Liver (tissue), 9 donors: ENCODE results near the gene WASL. TPM values are rescaled to one million over a fixed set of nuclear protein-coding genes. Genes with fewer than 3 reads are reported as not detected.
A peak's percentile ranks its signal among the peaks of the same experiment; 100 is the strongest.

Experiments
- DNase-seq: peaks from one replicate; pipeline ENCODE4 v3.0.0-alpha.2; 2017; ENCODE audit warnings: low spot score
- H3K27ac ChIP-seq, 2 donors: one replicate each; pipeline ENCODE4 v1.7.0; 2013; ENCODE audit warnings: inconsistent platforms in 2 of 2, low read length in 2 of 2, control low read depth in 1 of 2, low read depth in 1 of 2, mild to moderate bottlenecking in 1 of 2
- H3K27me3 ChIP-seq, 4 donors: one replicate each; pipeline versions ENCODE4 v1.6.1 to v1.7.0; 2013; ENCODE audit warnings: low read length in 3 of 4, inconsistent platforms in 1 of 4, mild to moderate bottlenecking in 1 of 4, moderate library complexity in 1 of 4; ENCODE audit not compliant: control insufficient read depth in 4 of 4, insufficient read depth in 4 of 4
- H3K36me3 ChIP-seq, 4 donors: one replicate each; pipeline versions ENCODE4 v1.6.1 to v1.7.0; 2013; ENCODE audit warnings: low read length in 3 of 4, mild to moderate bottlenecking in 3 of 4, low read depth in 1 of 4, moderate library complexity in 1 of 4; ENCODE audit not compliant: control insufficient read depth in 4 of 4, insufficient read depth in 3 of 4
- H3K4me1 ChIP-seq, 4 donors: one replicate each; pipeline versions ENCODE4 v1.6.1 to v1.7.0; 2013; ENCODE audit warnings: low read length in 3 of 4, mild to moderate bottlenecking in 3 of 4, moderate library complexity in 1 of 4; ENCODE audit not compliant: control insufficient read depth in 4 of 4, insufficient read depth in 4 of 4
- H3K4me3 ChIP-seq, 3 donors: one replicate each; pipeline versions ENCODE4 v1.6.1 to v1.7.0; 2013; ENCODE audit warnings: low read length in 3 of 3, control low read depth in 1 of 3, low read depth in 1 of 3, mild to moderate bottlenecking in 1 of 3
- H3K9ac ChIP-seq, 2 donors: one replicate each; pipeline ENCODE4 v1.7.0; 2013; ENCODE audit warnings: low read length in 2 of 2, mild to moderate bottlenecking in 2 of 2, moderate library complexity in 2 of 2, control low read depth in 1 of 2, low read depth in 1 of 2
- H3K9me3 ChIP-seq, 4 donors: one replicate each; pipeline versions ENCODE4 v1.6.1 to v1.7.0; 2013; ENCODE audit warnings: low read length in 3 of 4; ENCODE audit not compliant: control insufficient read depth in 4 of 4
- CTCF ChIP-seq: fragments of 150-350 bp; IDR thresholded peaks from 2 replicates; pipeline ENCODE4 v1.5.1; 2017; ENCODE audit warnings: improper control_type of control experiment, low read depth, low read length; ENCODE audit not compliant: missing input control
- EGR1 ChIP-seq, 2 donors: IDR thresholded peaks; 2 replicates each; pipeline ENCODE4 v1.6.1; 2016 to 2018; ENCODE audit warnings: antibody characterized with exemption in 2 of 2, low read depth in 2 of 2
- FOXA1 ChIP-seq: IDR thresholded peaks from 2 replicates; pipeline ENCODE4 v1.6.1; 2016; ENCODE audit warnings: antibody characterized with exemption
- GABPA ChIP-seq, 2 donors: IDR thresholded peaks in 1 of 2; conservative IDR thresholded peaks in 1 of 2; 2 replicates each; pipeline ENCODE4 v1.6.1; 2016; ENCODE audit warnings: antibody characterized with exemption in 2 of 2, mild to moderate bottlenecking in 1 of 2, moderate library complexity in 1 of 2
- HNF4A ChIP-seq, 2 donors: conservative IDR thresholded peaks; 2 replicates each; pipeline ENCODE4 v1.6.1; 2016; ENCODE audit warnings: antibody characterized with exemption in 2 of 2, mild to moderate bottlenecking in 2 of 2
- HNF4G ChIP-seq: IDR thresholded peaks from 2 replicates; pipeline ENCODE4 v1.6.1; 2016; ENCODE audit warnings: antibody characterized with exemption
- NR2F2 ChIP-seq: IDR thresholded peaks from 2 replicates; pipeline ENCODE4 v1.6.1; 2016; ENCODE audit warnings: antibody characterized with exemption
- RAD21 ChIP-seq, 2 donors: IDR thresholded peaks; 2 replicates each; pipeline ENCODE4 v1.6.1; 2016; ENCODE audit warnings: antibody characterized with exemption in 2 of 2, mild to moderate bottlenecking in 2 of 2
- RXRA ChIP-seq, 2 donors: IDR thresholded peaks; 2 replicates each; pipeline ENCODE4 v1.6.1; 2017 to 2018; ENCODE audit warnings: antibody characterized with exemption in 2 of 2, mild to moderate bottlenecking in 1 of 2
- SP1 ChIP-seq: IDR thresholded peaks from 2 replicates; pipeline ENCODE4 v1.6.1; 2018; ENCODE audit warnings: antibody characterized with exemption, mild to moderate bottlenecking
- YY1 ChIP-seq: IDR thresholded peaks from 2 replicates; pipeline ENCODE4 v1.6.1; 2016; ENCODE audit warnings: antibody characterized with exemption, mild to moderate bottlenecking
- WGBS: extraction: QIAGEN DNeasy Blood & Tissue Kit; methylation state at CpG from one replicate; pipeline ENCODE4 v1.1.7; 2013; 5-methylcytosine and 5-hydroxymethylcytosine counted together
- polyA plus RNA-seq, 2 donors: library from polyadenylated mRNA; stranded (reverse) in 1 of 2; unstranded in 1 of 2; fragments of 200-250 nt in 1 of 2; fragments of >200 nt in 1 of 2; fragmentation: Nextera tagmentation in 1 of 2; extraction: Ambion mirVana in 1 of 2; gene quantifications; one replicate each; pipeline versions ENCODE4 v1.2.1 to v1.2.3, GENCODE V29; 2013 to 2015
- total RNA-seq, 2 donors: library from RNA; depleted of rRNA; stranded (reverse); fragments of >200 nt; gene quantifications; one replicate each; pipeline ENCODE4 v1.2.3, GENCODE V29; 2014
- donor health status: healthy.
- donor health status: healthy.
- donor health status: healthy.
- donor health status: healthy.
- donor health status: healthy.

The WASL gene
- total and polyA plus RNA-seq, 4 donors, result 12.9 to 20.7 (median 18.1) TPM

DNA sequence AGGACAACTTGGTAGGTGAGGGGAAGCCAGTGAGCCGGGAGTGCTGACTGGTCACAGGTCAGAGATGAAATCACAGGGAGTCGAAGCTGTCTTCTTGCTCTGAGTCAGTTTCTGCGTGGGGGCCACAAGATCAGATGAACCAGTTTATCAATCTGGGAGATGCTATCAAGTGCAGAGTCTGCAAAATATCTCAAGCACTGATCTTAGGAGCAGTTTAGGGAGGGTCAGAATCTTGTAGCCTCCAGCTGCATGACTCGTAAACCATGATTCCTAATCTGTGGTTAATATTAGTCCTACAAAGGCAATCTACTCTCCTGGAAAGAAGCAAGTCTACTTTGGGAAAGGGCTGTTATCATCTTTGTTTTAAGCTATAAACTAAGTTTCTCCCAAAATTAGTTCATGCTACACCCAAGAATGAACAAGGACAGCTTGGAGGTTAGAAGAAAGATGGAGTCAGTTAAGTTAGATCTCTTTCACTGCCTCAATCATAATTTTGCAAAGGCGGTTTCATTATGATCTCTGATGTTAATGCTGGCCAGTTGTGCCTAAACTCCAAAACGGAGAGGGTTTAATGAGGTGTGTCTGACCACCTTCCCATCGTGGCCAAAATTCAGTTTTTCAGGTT is 101.6 kb downstream of the WASL start:
- no peak for DNase-seq
- no peak overlapping the region for H3K27ac ChIP-seq
- TF ChIP-seq SP1, result no peak
- TF ChIP-seq CTCF, result no peak
- no peak for TF ChIP-seq HNF4A (conservative IDR thresholded peaks at IDR 0.05)
- no peak for TF ChIP-seq RXRA (IDR thresholded peaks at IDR 0.05)
- no peak for TF ChIP-seq EGR1 (IDR thresholded peaks at IDR 0.05; ENCODE audit: low read depth in 2 of 2)
- TF ChIP-seq FOXA1, result no peak
- TF ChIP-seq HNF4G, result no peak
- no peak for TF ChIP-seq NR2F2
- no peak for TF ChIP-seq YY1
- no peak overlapping the region for H3K4me3 ChIP-seq
- H3K9me3 ChIP-seq, result no peaks in the 10 kb centered on the region
- H3K36me3 ChIP-seq, result no peaks in the 10 kb centered on the region
- H3K9ac ChIP-seq, result no peak overlapping the region
- WGBS, result 94% methylated on average over 7 of the region's 7 CpGs
- H3K4me1 ChIP-seq, result peaks cover 0 to 13% (median 9%) of the 10 kb centered on the region in 4 donors
- H3K27me3 ChIP-seq, result no peaks in the 10 kb centered on the region

GRCh38 chr7:123645516-123645915 is 103.3 kb downstream of the WASL start:
- Histone ChIP-seq H3K9ac (no peak overlapping the region), H3K9me3 (no peaks in the 10 kb centered on the region), H3K4me3 (no peak overlapping the region), H3K27me3 (no peaks in the 10 kb centered on the region), H3K36me3 (no peaks in the 10 kb centered on the region), H3K27ac (no peak overlapping the region), H3K4me1 (peaks cover 0 to 13% (median 9%) of the 10 kb centered on the region in 4 donors)
- DNase-seq, result no peak
- 42% methylated on average over 3 of the region's 3 CpGs for WGBS
- peak; percentile 43 for TF ChIP-seq NR2F2
- peak; percentile 44 to 51 for TF ChIP-seq HNF4A (conservative IDR thresholded peaks at IDR 0.05)
- peak; percentile 58 to 67 for TF ChIP-seq RXRA (IDR thresholded peaks at IDR 0.05)
- no peak for TF ChIP-seq GABPA (IDR thresholded peaks at IDR 0.05 in 1 of 2, conservative IDR thresholded peaks at IDR 0.05 in 1 of 2)
- peak; percentile 41 for TF ChIP-seq YY1
- peak; percentile 48 for TF ChIP-seq SP1
- TF ChIP-seq CTCF, result no peak
- TF ChIP-seq HNF4G, result no peak
- peak; percentile 12 to 25 for TF ChIP-seq RAD21 (IDR thresholded peaks at IDR 0.05)
